IPS-15b (cell line): ENCODE results near the gene SARM1.
"Not testable (repeated sequence)": the region's sequence is repeated elsewhere in the genome, so short reads cannot be mapped to it uniquely, and the experiment has no call there.

Experiments
- H3K27me3 ChIP-seq: one replicate; pipeline ENCODE4 v1.6.1; 2013; ENCODE audit warnings: low read length; ENCODE audit not compliant: control insufficient read depth, insufficient read depth
- H3K36me3 ChIP-seq: one replicate; pipeline ENCODE4 v1.6.1; 2013; ENCODE audit warnings: low read length; ENCODE audit not compliant: control insufficient read depth, insufficient read depth
- H3K4me1 ChIP-seq: one replicate; pipeline ENCODE4 v1.6.1; 2013; ENCODE audit warnings: mild to moderate bottlenecking, low read length; ENCODE audit not compliant: control insufficient read depth, insufficient read depth
- H3K4me3 ChIP-seq: one replicate; pipeline ENCODE4 v1.5.1; 2013; ENCODE audit warnings: low read depth, low read length
- H3K9ac ChIP-seq: one replicate; pipeline ENCODE4 v1.6.1; 2013; ENCODE audit warnings: low read depth, mild to moderate bottlenecking, low read length
- H3K9me3 ChIP-seq: one replicate; pipeline ENCODE4 v1.6.1; 2013; ENCODE audit warnings: mild to moderate bottlenecking, low read length; ENCODE audit not compliant: control insufficient read depth, insufficient read depth

Gene SARM1

GRCh38 chr17:28415886-28416285, 44.4 kb downstream of the SARM1 start:
- H3K9me3 ChIP-seq, result no peaks in the 10 kb centered on the region
- H3K9ac ChIP-seq, result no peak overlapping the region
- no peak overlapping the region for H3K4me3 ChIP-seq
- no peaks in the 10 kb centered on the region for H3K36me3 ChIP-seq
- H3K27me3 ChIP-seq, result peaks cover 45% of the 10 kb centered on the region
- peaks cover 10% of the 10 kb centered on the region for H3K4me1 ChIP-seq

DNA sequence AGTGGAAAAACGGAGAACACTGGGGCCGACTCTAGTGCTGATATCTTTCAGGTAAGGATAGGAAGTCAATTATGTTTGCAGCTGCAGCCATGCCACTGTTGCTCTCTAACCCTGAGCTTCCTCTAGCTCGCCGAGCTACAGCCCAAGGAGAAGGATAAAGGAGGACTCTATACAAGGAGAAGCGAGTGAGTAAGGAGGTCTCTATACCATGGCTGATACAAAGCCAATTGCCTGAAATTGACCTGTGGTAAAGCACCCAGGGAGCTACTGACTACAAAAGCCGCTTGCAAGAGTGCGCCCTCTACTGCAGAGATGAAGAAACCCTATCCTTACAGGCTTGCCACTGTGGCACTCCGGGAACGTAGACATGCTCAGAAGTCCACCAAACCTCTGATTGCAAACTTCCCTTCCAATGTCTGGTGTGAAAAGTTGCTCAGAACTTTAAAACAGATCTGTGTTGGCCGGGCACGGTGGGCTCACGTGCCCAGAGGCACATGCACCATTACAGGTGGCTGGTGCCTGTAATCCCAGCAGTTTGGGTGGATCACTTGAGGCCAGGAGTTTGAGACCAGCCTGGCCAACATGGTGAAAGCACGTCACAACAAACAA, 45.3 kb downstream of the SARM1 start:
- H3K4me1 ChIP-seq, result peaks cover 6% of the 10 kb centered on the region

DNA sequence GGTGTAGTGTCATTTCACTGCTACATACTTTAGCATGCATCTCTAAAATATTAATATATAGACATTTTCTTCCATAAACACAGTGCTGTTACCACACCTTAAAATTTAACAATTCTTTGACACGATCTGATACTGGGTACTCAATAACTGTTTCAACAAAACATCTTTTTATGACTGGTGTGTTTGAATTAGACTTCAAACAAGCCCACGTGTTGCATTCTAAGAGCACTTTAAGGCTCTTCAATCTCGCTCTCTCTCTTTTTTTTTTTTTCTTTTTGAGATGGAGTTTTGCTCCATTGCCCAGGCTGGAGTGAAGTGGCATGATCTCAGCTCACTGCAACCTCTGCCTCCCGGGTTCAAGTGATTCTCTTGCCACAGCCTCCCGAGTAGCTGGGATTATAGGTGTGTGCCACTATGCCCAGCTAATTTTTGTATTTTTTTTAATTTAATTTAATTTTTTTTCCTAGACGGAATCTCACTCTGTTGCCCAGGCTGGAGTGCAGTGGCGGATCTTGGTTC, 50.4 kb downstream of the SARM1 start:
- Histone ChIP-seq H3K9me3 (no peaks in the 10 kb centered on the region), H3K36me3 (no peaks in the 10 kb centered on the region), H3K9ac (no peak overlapping the region), H3K4me1 (no peaks in the 10 kb centered on the region), H3K4me3 (no peak overlapping the region), H3K27me3 (peaks cover 13% of the 10 kb centered on the region)

More for the DNA sequence above, 45.3 kb downstream of the SARM1 start:
- Histone ChIP-seq H3K9ac (no peak overlapping the region), H3K9me3 (no peaks in the 10 kb centered on the region), H3K36me3 (no peaks in the 10 kb centered on the region), H3K27me3 (peaks cover 40% of the 10 kb centered on the region), H3K4me3 (no peak overlapping the region)

DNA sequence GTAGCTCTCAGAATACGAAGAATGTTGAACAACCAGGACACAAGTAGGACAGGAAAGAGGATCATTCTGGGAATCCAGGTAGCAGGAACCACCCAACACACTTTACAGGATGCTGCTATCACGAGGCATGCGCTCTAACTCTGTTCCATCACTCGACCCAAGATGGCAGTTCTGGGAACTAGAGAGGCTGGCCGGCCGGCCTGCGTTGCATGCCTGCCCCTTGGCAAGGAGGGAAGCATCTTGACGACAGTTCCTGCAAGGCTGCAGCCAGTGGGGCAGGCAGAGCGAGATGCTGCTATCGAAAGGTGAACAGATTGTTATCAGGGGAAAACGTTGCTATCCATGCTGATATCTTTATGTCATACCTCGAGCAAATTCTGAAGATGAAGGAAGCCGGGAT, 53.7 kb downstream of the SARM1 start:
- H3K36me3 ChIP-seq, result no peaks in the 10 kb centered on the region
- peaks cover 4% of the 10 kb centered on the region for H3K27me3 ChIP-seq
- peaks cover 2% of the 10 kb centered on the region for H3K4me1 ChIP-seq
- H3K4me3 ChIP-seq, result no peak overlapping the region
- H3K9ac ChIP-seq, result no peak overlapping the region
- no peaks in the 10 kb centered on the region for H3K9me3 ChIP-seq

DNA sequence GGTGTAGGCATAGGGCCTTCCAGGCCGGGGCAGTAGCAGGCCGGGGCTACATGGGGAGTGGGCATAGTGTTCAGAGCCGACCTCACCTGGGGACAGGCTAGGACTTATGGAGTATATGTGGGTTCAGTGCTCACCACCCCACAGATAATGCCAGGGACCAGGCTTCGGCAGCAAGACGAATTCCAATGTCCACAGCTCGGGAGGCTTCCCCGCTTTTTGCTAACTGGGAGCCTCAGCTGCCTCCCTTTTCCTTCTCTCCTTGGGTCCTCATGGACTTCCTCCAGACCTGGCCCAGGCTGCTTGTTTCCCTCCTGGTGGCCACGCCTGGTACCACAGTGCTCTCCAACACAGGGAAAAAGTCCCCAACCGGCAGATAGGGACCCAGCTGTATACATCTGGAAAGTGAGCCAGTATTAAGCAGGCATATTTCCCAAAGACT, 54.6 kb downstream of the SARM1 start:
- H3K4me3 ChIP-seq, result no peak overlapping the region
- H3K36me3 ChIP-seq, result no peaks in the 10 kb centered on the region
- peaks cover 2% of the 10 kb centered on the region for H3K4me1 ChIP-seq
- H3K9ac ChIP-seq, result no peak overlapping the region
- H3K9me3 ChIP-seq, result no peaks in the 10 kb centered on the region
- peaks cover 4% of the 10 kb centered on the region for H3K27me3 ChIP-seq

DNA sequence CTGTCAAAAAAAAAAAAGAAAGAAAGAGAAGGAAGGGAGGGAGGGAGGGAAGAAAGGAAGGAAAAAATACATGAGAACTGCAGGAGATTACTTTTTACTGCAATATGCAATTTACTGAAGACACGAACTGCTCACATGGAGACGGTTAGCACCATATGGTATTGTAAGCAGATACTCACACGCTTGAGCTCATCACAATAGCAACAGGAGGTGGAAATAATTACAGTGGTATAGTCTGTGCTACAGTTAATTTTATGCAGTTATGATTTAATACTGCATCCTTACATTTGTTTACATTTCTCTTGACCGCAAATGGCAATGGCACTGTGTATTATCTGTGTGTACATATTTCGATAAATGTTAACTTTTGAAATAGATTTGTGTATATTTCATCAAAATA, 55.9 kb downstream of the SARM1 start:
- H3K4me3 ChIP-seq, result no peak overlapping the region
- H3K36me3 ChIP-seq, result no peaks in the 10 kb centered on the region
- peaks cover 4% of the 10 kb centered on the region for H3K27me3 ChIP-seq
- no peak overlapping the region for H3K9ac ChIP-seq
- H3K9me3 ChIP-seq, result no peaks in the 10 kb centered on the region
- peaks cover 2% of the 10 kb centered on the region for H3K4me1 ChIP-seq

DNA sequence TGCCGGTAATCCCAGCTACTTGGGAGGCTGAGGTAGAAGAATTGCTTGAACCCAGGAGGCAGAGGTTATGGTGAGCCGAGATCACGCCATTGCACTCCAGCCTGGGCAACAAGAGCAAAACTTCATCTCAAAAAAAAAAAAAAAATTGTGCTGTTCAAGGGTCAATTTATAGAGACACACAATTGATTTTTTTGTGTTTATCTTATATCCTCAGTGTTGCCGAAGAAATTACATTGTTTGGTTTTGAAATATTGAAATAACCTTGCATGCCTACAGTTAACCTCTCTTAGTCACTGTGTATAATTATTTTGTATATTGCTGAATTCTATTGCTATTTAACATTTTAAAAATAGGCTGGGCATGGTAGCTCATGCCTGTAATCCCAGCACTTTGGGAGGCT, 56.5 kb downstream of the SARM1 start:
- H3K4me1 ChIP-seq, H3K4me3 ChIP-seq, H3K36me3 ChIP-seq, H3K27me3 ChIP-seq, H3K9ac ChIP-seq, H3K9me3 ChIP-seq: not testable (repeated sequence)

DNA sequence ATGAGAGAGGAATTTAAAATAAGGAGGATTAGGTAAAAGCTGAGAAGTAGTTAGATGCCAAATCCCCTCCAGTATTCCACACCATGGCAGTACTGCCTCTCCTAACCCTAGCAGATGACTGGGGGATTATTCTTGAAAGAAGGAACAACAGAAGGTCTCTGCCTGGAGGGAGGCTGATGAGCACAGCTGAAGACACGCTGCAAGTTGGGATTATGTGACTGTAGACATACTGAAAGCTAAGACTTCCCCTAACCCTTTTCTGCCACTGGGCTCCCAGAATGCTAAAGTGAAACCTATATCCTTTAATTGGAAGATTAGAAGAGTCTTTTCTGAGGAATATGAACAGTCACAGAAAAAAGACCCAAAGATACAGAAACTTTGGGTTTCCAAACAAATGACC, 62.2 kb downstream of the SARM1 start:
- Histone ChIP-seq H3K27me3 (no peaks in the 10 kb centered on the region), H3K4me3 (no peak overlapping the region), H3K36me3 (no peaks in the 10 kb centered on the region)

DNA sequence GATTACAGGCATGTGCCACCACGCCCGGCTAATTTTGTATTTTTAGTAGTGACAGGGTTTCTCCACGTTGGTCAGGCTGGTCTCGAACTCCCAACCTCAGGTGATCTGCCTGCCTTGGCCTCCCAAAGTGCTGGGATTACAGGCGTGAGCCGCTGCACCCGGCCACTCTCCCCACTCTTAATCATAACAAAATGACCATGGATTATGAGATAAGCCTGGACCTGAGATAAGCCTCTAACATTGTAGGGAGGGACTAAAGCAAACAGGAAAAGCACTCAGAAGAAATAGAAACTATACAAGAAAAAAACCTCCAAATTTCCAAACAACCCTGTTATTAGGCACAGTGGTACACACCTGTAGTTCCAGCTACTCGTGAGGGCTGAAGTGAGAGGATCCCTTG, 62.8 kb downstream of the SARM1 start:
- not testable (repeated sequence) for H3K36me3 ChIP-seq, H3K27me3 ChIP-seq, H3K9me3 ChIP-seq, H3K4me1 ChIP-seq, H3K4me3 ChIP-seq, H3K9ac ChIP-seq

More for the DNA sequence above, 62.2 kb downstream of the SARM1 start:
- Histone ChIP-seq H3K9ac (no peak overlapping the region), H3K9me3 (no peaks in the 10 kb centered on the region), H3K4me1 (peaks cover 2% of the 10 kb centered on the region)

DNA sequence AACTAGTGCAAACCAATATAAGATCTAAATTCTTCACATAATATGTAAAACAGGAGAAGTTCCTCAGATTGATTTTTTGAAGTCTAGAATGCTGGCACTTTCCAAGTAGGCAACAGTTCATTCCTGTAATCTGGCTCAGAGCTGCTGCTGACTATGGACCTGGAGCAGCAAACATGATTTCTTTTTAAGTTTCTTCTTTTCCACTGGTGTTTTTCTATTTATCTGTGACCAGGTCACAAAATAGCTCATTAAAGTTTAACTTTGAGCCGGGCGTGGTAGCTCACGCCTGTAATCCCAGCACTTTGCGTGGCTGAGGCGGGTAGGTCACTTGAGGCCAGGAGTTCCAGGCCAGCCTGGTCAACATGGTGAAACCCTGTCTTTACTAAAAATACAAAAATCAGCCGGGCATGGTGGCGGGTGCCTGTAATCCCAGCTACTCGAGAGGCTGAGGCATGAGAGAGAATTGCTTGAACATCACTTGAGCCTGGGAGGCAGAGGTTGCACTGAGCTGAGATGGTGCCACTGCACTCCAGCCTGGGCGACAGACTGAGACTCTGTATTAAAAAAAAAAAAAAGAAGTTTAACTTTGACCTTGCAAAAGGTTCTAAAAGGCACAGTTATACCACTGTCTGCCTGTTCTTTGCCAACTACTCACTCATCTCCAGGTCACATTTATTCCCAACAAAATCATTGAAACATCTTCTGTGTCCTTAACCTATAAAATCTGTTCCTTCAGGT, 72.6 kb downstream of the SARM1 start:
- no peaks in the 10 kb centered on the region for H3K4me1 ChIP-seq
- no peak overlapping the region for H3K9ac ChIP-seq
- H3K9me3 ChIP-seq, result no peaks in the 10 kb centered on the region
- H3K36me3 ChIP-seq, result no peaks in the 10 kb centered on the region
- no peak overlapping the region for H3K4me3 ChIP-seq
- no peaks in the 10 kb centered on the region for H3K27me3 ChIP-seq

DNA sequence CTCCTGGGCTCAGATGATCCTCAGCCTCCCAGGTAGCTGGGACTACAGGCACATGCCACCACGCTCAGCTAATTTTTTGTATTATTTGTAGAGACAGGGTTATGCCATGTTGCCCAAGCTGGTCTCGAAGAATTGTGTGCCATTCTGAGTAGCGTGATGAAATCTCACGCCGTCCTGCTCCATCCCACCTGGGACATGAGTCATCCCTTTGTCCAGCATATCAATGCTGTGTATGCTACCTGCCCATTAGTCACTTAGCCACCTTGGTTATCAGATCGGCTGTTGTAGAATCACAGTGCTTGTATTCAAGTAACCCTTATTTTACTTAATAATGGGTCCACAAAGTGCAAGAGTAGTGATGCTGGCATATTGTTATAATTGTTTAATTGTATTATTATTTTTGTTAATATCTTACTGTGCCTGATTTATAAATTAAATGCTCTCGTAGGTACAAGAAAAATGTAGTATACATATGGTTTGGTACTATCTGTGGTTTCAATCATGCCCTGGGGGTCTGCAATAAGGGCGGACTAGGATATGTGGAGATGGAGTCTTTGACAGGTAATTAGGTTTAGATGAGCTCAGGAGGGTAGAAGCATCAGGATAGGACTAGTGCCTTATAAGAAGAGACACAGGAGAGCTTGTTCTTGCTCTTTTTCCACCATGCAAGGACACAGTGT, 75.4 kb downstream of the SARM1 start:
- Histone ChIP-seq H3K36me3 (no peaks in the 10 kb centered on the region), H3K9ac (no peak overlapping the region), H3K27me3 (no peaks in the 10 kb centered on the region), H3K4me1 (no peaks in the 10 kb centered on the region), H3K4me3 (no peak overlapping the region), H3K9me3 (no peaks in the 10 kb centered on the region)

GRCh38 chr17:28447396-28447760, 75.9 kb downstream of the SARM1 start:
- H3K27me3 ChIP-seq, result no peaks in the 10 kb centered on the region
- no peaks in the 10 kb centered on the region for H3K36me3 ChIP-seq
- no peak overlapping the region for H3K4me3 ChIP-seq
- no peaks in the 10 kb centered on the region for H3K9me3 ChIP-seq
- H3K9ac ChIP-seq, result no peak overlapping the region
- no peaks in the 10 kb centered on the region for H3K4me1 ChIP-seq
